HCT116 (cell line): ENCODE results near the gene MIS18BP1.

Experiments used
- CBX3 ChIP-seq: IDR thresholded peaks from 2 replicates; pipeline ENCODE4 v1.6.1; 2012; ENCODE audit warnings: low read depth
- CEBPB ChIP-seq: IDR thresholded peaks from 2 replicates; pipeline ENCODE4 v1.6.1; 2012; ENCODE audit warnings: low read depth
- EZH2 ChIP-seq: fragments of 200-600 bp; sonication (generic); IDR thresholded peaks from 2 replicates; pipeline ENCODE4 v1.6.1; 2017; ENCODE audit warnings: antibody characterized with exemption, mixed run types
- EZH2phosphoT487 ChIP-seq: fragments of 200-600 bp; IDR thresholded peaks from 2 replicates; pipeline ENCODE4 v1.6.1; 2018; ENCODE audit warnings: antibody characterized with exemption, borderline replicate concordance
- FOSL1 ChIP-seq: IDR thresholded peaks from 2 replicates; pipeline ENCODE4 v1.6.1; 2012; ENCODE audit warnings: low read depth
- POLR2A ChIP-seq: IDR thresholded peaks from 2 replicates; pipeline ENCODE4 v1.7.0; 2011; ENCODE audit warnings: borderline replicate concordance; ENCODE audit not compliant: insufficient read depth, insufficient read length; ENCODE audit errors: extremely low read depth
- POLR2AphosphoS5 ChIP-seq: IDR thresholded peaks from 2 replicates; pipeline ENCODE4 v1.6.1; 2011; ENCODE audit warnings: mild to moderate bottlenecking, low read depth, low read length, moderate library complexity
- SIN3A ChIP-seq: IDR thresholded peaks from 2 replicates; pipeline ENCODE4 v1.6.1; 2012; ENCODE audit warnings: low read depth
- SP1 ChIP-seq: IDR thresholded peaks from 2 replicates; pipeline ENCODE4 v1.6.1; 2012; ENCODE audit warnings: low read depth
- YY1 ChIP-seq: IDR thresholded peaks from 2 replicates; pipeline ENCODE4 v1.6.1; 2011; ENCODE audit warnings: low read length, low read depth, moderate library complexity, mild to moderate bottlenecking; ENCODE audit not compliant: insufficient replicate concordance; ENCODE audit errors: extremely low read depth
- ZNF274 ChIP-seq: fragments of 200-500 bp; sonication (Bioruptor generic); IDR thresholded peaks from 2 replicates; pipeline ENCODE4 v1.6.1; 2014; ENCODE audit warnings: mild to moderate bottlenecking, low read depth, low read length, inconsistent platforms
- TF ChIP-seq, protein P1 (sequence below), 3 experiments: fragments of 200-600 bp in 1 of 3; sonication (generic) in 1 of 3; IDR thresholded peaks in 2 of 3; conservative IDR thresholded peaks in 1 of 3; 2 replicates each; pipeline ENCODE4 v1.5.1; 2012 to 2017; ENCODE audit warnings: low read depth in 2 of 3, low read length in 2 of 3, antibody characterized with exemption in 1 of 3, borderline replicate concordance in 1 of 3, control low read depth in 1 of 3, mild to moderate bottlenecking in 1 of 3, mixed read lengths in 1 of 3, mixed run types in 1 of 3, moderate library complexity in 1 of 3; ENCODE audit not compliant: insufficient read depth in 1 of 3
- TF ChIP-seq, protein P2 (sequence below): IDR thresholded peaks from 2 replicates; pipeline ENCODE4 v1.6.1; 2012
- TF ChIP-seq, protein P3 (sequence below): IDR thresholded peaks from 2 replicates; pipeline ENCODE4 v1.6.1; 2012; ENCODE audit warnings: low read depth

- TF ChIP-seq POLR2A (no peak), EZH2phosphoT487 (no peak), CEBPB (no peak), CBX3 (no peak), POLR2AphosphoS5 (no peak), SP1 (no peak), ZNF274 (no peak), EZH2 (no peak), SIN3A (no peak), YY1 (no peak), FOSL1 (no peak)
- TF ChIP-seq, protein P1, sequence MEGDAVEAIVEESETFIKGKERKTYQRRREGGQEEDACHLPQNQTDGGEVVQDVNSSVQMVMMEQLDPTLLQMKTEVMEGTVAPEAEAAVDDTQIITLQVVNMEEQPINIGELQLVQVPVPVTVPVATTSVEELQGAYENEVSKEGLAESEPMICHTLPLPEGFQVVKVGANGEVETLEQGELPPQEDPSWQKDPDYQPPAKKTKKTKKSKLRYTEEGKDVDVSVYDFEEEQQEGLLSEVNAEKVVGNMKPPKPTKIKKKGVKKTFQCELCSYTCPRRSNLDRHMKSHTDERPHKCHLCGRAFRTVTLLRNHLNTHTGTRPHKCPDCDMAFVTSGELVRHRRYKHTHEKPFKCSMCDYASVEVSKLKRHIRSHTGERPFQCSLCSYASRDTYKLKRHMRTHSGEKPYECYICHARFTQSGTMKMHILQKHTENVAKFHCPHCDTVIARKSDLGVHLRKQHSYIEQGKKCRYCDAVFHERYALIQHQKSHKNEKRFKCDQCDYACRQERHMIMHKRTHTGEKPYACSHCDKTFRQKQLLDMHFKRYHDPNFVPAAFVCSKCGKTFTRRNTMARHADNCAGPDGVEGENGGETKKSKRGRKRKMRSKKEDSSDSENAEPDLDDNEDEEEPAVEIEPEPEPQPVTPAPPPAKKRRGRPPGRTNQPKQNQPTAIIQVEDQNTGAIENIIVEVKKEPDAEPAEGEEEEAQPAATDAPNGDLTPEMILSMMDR (IDR thresholded peaks at IDR 0.05 in 2 of 3, conservative IDR thresholded peaks at IDR 0.05 in 1 of 3; ENCODE audit: borderline replicate concordance in 1 of 3, insufficient read depth in 1 of 3, low read depth in 2 of 3, low read length in 2 of 3) = no peak
- TF ChIP-seq, protein P2, sequence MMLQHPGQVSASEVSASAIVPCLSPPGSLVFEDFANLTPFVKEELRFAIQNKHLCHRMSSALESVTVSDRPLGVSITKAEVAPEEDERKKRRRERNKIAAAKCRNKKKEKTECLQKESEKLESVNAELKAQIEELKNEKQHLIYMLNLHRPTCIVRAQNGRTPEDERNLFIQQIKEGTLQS = no peak
- TF ChIP-seq, protein P3, sequence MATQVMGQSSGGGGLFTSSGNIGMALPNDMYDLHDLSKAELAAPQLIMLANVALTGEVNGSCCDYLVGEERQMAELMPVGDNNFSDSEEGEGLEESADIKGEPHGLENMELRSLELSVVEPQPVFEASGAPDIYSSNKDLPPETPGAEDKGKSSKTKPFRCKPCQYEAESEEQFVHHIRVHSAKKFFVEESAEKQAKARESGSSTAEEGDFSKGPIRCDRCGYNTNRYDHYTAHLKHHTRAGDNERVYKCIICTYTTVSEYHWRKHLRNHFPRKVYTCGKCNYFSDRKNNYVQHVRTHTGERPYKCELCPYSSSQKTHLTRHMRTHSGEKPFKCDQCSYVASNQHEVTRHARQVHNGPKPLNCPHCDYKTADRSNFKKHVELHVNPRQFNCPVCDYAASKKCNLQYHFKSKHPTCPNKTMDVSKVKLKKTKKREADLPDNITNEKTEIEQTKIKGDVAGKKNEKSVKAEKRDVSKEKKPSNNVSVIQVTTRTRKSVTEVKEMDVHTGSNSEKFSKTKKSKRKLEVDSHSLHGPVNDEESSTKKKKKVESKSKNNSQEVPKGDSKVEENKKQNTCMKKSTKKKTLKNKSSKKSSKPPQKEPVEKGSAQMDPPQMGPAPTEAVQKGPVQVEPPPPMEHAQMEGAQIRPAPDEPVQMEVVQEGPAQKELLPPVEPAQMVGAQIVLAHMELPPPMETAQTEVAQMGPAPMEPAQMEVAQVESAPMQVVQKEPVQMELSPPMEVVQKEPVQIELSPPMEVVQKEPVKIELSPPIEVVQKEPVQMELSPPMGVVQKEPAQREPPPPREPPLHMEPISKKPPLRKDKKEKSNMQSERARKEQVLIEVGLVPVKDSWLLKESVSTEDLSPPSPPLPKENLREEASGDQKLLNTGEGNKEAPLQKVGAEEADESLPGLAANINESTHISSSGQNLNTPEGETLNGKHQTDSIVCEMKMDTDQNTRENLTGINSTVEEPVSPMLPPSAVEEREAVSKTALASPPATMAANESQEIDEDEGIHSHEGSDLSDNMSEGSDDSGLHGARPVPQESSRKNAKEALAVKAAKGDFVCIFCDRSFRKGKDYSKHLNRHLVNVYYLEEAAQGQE = no peak
Measured at GRCh38 chr14:45251912-45252311, 1.1 kb downstream of the MIS18BP1 start.
